ENCODE data around the gene TRIM6.
"Not testable (repeated sequence)": the region's sequence is repeated elsewhere in the genome, so short reads cannot be mapped to it uniquely, and the experiment has no call there.

TRIM6 gene

DNA sequence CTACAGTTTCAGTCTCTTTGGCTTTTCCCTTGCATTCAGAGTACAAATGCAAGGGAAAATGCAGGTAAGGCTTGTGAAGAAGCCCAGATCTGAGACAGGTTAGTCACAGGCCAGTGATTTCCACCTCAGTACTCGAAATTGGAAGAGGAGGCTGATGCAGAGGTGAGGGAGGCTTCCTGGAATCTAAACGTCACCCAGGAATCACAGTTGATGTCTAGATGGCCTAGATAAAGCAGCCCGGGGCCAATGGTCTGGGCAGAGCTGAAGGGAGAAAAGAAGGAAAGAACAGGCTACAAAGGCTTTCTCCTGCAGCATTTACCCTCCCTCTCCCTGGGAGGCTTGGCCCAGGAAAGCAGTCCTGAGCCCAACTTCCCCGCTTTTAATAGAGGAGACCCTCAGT is 8.5 kb downstream of the TRIM6 start:
- DNase-seq (ENCODE audit: low read depth in 2 of 2): no peak

DNA sequence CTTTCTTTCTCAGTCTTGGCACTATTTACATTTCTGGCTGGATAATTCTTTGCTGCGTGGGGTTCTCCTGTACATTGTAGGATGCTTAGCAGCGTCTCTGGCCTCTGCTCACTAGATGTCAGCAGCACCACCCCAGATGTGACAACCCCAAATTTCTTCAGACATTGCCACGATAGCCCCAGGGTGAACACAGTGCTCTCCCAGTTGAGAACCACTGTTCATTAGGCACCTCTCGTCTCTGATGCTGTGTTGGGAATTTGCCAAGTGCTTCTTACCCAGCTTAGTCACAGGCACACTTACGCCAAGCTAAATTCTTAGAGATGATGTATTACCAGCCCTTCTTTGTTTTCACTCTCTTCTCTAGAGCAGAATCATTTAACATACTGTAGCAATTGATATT is 9.4 kb downstream of the TRIM6 start:
- DNase-seq (ENCODE audit: low read depth in 2 of 2): no peak

DNA sequence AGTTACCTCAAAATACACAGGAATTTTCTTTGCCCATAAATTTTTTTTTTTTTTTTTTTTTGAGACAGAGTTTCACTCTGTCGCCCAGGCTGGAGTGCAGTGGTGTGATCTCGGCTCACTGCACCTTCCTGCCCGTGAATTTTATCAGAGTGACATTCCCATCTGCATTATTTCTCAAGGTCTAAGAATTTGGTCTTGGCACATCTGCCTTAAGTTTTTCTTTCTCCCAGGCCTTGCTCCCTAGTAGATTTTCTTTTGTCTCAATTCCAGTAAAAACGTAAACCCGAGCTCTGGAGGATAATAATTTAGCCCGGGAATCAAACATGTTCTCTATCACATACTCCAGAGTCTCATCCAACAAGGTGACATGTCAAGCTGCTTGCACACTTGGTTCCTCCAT is 12.4 kb downstream of the TRIM6 start:
- DNase-seq (ENCODE audit: low read depth in 2 of 2): no peak

DNA sequence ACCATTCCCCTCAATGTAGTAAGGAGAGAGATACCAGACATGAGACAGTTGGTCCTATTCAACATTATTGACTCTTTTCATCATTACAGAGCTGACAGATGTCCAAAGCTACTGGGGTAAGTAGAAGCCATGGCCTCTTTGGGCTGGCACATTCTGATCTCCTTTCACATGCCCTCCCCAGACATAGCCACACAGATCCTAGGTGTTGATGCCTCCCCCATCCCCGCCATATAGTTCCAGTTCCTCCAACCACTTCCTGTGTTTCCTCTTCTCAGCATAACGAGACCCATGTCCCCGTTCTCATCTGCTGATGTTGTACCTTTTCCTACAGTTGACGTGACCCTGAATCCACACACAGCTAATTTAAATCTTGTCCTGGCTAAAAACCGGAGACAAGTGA is 14.0 kb downstream of the TRIM6 start:
- DNase-seq (ENCODE audit: low read depth in 2 of 2): no peak

DNA sequence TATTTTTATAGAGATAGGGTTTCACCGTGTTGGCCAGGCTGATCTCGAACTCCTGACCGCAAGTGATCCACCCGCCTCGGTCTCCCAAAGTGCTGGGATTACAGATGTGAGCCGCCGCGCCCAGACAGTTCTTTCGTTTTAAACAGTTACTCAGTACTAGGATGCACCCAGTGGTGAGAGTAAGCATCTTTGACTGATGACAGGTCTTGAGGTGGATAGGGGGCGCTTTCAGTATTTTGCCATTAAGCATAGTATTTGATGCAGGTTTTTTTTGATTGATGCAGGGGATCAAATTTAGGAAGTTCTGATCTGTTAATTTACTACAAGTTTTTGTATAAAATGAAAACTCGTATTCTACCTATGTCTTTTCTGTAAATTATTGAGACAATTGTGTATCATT is 15.2 kb downstream of the TRIM6 start:
- no peak for DNase-seq (ENCODE audit: low read depth in 2 of 2)

DNA sequence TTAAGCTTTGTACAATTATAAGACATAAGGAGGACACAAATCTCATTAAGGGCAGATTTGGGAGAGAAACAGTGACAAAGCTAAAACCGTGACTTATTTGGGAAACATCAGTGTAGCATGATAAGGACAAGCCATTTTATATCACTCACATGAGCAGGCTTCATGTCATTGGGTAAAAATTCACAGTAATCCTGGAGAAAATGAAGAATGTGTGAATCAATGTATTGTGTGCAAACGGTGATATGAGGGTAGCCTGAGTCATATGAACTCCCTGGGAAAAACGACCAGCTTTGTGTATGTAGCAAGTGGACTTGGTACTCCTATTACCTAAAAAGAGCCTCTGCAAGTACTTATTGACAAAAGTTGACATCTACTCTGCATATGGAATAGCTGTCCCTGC is 22.4 kb downstream of the TRIM6 start:
- no peak for DNase-seq (ENCODE audit: low read depth in 2 of 2)

DNA sequence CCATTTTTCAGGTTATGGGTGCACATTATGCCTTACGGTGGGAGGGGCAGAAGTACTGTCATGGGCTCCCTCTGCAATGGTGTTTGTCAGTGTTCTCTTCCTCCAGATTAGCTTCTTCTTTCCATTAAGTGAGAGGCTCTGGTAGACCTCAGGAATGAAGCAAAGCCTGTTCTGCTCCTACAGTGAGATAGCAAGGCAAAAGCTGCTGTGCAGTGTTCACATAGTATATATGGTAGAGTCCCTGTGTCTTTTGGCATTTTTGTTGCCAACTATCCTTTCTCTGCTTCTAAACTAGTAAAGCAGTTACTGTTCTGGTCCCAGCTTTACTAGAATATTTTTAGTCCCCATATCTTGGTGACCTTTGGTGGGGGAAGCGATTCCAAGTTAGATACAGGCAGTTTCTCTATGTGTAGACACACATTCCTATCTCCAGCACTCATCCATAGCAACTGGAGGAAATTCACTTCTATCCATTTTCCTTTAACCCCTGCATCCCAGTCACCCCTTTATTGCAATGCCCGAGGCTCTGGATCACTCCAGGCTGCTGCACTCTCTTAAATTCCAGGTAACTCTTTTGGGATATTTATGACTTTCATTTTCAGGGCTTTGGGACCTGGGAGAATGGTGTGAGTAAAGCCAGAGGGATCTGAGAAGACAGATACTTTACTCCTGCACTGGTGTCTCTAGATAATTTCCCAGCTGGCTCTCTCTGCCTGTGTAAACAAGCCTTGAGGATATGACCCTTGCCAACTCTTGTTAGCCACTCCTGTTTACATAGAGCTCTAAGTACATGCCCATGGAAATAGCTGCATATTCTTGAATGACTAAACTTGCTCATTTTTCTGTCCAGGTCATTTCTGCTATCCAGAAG is 24.4 kb downstream of the TRIM6 start:
- DNase-seq (ENCODE audit: low read depth in 2 of 2): no peak

DNA sequence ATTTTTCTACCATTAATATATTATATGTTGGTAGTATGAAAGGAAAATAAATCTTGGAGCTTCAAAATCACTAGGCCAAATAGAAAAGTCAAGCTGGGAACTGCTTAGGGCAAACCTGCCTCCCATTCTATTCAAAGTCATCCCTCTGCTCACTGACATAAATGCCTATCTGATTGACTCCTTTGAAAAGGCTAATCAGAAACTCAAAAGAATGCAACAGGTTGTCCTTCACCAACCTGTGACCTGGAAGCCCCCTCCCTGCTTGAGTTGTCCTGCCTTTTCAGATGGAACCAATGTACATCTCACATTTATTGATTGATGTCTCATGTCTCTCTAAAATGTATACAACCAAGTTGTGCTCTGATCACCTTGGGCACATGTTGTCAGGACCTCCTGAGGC is 25.1 kb downstream of the TRIM6 start:
- DNase-seq (ENCODE audit: low read depth in 2 of 2): no peak

DNA sequence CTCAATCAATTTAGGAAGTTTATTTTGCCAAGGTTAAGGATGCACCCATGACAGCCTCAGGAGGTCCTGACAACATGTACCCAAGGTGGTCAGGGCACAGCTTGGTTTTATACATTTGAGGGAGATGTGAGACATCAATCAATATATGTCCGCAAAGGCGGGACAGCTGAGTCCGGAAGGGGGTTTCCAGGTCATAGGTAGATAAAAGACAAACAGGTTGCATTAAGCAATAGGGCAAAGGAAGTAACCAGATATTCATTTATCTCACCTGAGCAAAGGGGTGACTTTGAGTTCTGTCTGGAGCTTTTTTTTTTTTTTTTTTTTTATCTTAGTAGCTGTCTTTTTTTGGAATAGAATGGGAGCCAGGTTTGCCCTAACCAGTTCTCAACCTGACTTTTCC is 26.4 kb downstream of the TRIM6 start:
- no peak for DNase-seq (ENCODE audit: low read depth in 2 of 2)

DNA sequence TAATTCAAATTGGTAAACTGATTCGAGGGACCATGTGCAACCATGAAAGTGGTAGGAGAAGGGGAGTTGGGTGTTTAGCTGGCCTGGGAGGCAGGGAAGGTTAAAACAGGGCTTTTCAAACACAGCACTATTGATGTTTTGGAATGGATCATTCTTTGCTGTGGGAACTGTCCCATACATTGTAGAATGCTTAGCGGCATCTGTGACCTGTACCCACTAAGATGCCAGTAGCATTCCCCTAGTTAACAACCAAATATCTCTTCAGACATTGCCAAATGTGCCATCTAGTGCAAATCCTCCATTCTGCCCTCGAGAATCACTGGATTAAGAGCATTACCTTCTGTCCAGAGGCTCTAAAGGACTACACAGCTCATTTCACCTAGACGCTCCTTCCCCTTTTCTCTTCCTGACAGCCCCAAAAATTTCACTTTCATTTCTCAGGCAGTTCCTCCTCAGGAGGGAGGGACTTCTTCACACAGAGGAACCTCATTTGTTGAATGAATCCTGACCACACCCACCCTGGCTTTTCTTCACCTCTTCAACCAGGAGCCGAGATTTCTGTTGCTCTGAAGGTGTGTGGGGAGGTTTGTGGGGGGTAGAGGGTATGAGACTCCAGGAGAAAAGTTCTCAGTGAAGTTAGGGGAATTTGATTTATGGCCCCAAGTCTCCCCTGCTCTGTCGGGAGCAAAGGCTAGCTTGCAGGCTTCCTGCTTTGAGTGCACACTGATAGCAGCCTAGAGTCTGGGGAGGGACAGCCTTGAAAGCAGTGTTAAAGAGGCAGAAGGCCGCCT is 28.2 kb downstream of the TRIM6 start, which contains the start of gene TRIM34:
TSS of gene TRIM34 (plus strand) at position 513 of the 791 bp plus-strand sequence. CDS start 7,331 bp downstream, outside the sequence.
- DNase-seq (ENCODE audit: low read depth in 2 of 2): peak; percentile 19 to 40

DNA sequence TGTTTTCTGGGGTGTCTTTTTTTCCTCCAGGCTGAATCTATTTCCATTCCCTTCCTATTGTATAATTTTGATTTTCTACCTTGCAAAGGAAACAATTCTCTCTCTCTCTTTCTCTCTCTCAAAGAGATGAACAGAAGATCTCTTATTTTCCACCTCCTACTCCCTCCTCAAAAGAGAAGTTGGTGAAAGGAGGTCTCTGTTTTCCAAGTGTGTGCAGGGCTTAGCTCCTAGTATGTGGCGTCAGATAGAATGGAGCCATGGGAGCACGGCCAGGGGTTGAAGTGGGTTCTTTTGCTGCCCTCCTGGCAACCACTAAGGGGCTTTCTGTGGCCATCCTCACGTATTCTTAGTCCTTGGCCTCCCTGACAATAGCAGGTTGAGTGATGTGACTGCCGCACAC is 28.8 kb downstream of the TRIM6 start:
- no peak for DNase-seq (ENCODE audit: low read depth in 2 of 2)

DNA sequence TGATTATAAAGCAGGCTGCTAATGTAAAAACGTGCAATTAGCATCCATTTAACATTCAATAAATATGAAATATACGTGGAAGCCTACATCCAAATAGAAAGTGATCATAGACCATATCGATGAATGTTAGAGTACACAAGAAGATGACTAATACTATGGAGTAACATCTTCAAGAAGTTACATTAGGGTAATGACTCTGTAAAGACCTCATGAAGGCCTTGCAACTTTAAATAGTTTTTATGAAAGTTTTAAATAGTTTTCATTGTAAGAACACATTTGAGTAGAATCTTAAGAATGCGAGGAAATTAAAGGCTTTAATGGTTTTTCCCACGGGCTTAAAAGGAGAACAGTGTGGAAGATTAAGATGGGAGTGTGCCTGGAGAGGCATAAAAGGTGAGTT is 29.8 kb downstream of the TRIM6 start:
- no peak for DNase-seq (ENCODE audit: low read depth in 2 of 2)

DNA sequence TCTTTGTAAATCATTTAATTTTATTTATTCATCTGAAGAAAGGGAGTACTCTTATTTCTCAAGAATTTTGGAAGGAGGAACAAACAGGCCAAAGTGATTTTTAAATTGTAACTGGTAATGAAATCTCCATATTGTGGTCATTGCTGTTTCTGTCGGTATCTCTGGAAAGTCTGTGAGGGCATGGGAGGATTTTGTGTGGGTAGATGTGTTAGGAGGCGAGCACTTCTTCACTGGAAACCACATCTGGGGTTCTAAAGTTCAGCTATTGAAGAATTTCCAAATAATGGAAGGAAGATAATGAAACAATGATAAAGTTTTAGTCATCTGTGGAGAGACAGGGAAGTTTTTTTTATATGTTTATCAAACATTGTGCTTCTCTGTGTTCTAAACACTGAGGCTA is 35.0 kb downstream of the TRIM6 start:
- no peak for DNase-seq (ENCODE audit: low read depth in 2 of 2)

DNA sequence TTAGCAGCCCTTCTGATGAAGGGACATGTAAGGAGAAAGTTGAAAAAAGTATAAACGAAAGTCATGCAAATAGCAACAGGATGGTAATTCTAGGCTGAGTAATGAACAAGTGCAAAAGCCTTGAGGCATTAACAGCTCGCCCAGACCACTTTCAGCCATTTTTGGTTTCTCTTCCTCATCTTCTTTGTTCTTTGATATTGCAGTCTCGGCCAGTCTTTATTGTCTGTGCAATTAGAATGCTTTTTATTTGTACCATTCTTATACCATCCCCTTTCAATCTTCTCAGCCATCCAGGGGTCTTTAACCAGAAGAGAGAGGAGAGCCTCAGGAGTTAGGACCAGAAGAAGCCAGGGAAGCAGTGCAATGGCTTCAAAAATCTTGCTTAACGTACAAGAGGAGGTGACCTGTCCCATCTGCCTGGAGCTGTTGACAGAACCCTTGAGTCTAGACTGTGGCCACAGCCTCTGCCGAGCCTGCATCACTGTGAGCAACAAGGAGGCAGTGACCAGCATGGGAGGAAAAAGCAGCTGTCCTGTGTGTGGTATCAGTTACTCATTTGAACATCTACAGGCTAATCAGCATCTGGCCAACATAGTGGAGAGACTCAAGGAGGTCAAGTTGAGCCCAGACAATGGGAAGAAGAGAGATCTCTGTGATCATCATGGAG is 35.7 kb downstream of the TRIM6 start:
- no peak for DNase-seq (ENCODE audit: low read depth in 2 of 2)

DNA sequence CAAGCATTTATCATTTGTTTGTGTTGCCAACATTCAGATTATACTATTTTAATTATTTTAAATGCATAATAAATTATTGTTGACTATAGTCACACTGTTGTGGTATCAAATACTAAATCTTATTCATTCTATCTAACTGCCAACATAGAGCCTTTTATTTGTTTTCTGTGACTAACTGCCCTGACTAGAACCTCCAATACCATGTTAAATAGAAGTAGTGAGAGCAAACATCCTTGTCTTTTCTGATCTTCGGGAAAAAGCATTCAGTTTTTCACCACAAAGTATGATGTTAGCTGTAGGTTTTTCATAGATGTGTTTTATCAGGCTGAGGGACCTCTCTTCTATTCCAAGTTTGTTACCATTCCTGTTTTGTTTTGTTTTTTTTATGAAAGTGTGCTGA is 43.5 kb downstream of the TRIM6 start:
- no peak for DNase-seq (ENCODE audit: low read depth in 2 of 2)

DNA sequence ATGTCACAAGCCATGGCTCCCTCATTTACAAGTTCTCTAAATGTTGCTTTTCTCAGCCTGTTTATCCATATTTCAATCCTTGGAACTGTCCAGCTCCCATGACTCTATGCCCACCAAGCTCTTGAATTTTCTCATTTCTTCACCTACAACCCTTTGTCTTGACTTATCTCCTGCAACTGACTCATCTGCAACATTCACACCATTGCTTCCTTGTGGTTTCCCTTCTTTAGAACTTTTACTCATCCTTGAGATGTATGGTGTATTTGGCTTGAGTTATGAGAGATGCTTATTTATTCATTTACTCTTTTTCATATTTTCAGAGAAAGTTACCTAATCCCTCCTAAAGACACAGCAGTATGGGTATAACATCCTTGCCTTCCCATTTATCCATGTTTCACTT is 47.1 kb downstream of the TRIM6 start:
- no peak for DNase-seq (ENCODE audit: low read depth in 2 of 2)

DNA sequence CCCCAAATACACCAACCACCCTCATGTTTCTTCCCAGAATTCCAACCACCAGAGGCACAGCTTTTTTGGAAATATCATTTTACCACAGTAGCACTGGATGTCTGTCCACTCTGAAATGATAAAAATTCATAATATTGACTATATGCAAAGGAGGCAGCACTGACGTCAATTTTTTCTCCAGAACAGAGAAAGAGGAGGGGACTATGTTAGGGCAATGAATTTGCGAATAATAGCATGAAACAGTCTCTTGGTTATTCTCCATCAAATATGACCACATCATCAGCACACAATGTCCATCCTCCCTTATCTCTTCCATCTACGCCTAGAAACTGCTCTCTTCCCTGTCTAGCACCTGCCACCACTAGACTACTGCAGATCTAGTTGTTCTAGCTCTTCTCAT is 49.7 kb downstream of the TRIM6 start:
- DNase-seq (ENCODE audit: low read depth in 2 of 2): no peak

DNA sequence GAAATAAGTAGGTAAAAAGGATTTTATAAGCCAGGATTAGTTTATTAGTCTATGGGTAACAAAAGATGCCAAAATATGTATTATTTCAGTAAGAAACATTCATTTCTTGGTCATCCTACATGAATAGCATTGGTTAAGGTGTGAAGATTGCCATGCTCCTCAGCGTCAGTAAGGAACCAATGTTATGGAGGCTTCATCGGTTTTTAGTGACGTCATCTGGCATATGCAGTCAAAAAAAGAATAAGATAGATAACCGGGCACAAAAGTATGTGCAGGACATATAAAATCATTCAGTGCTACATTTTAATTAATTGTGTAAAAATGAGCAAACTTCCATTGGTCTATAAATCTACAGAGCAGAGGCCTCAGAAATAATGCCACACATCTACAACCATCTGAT is 59.0 kb downstream of the TRIM6 start:
- no peak for DNase-seq (ENCODE audit: low read depth in 2 of 2)

DNA sequence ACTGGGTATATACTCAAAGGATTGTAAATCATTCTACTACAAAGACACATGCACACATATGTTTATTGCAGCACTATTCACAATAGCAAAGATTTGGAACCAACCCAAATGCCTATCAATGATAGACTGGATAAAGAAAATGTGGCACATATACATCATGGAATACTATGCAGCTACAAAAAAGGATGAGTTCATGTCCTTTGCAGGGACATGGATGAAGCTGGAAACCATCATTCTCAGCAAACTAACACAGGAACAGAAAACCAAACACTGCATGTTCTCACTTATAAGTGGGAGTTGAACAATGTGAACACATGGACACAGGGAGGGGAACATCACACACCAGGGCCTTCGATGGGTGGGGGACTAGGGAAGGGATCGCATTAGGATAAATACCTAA is 60.5 kb downstream of the TRIM6 start:
- DNase-seq (ENCODE audit: low read depth in 2 of 2): not testable (repeated sequence)

DNA sequence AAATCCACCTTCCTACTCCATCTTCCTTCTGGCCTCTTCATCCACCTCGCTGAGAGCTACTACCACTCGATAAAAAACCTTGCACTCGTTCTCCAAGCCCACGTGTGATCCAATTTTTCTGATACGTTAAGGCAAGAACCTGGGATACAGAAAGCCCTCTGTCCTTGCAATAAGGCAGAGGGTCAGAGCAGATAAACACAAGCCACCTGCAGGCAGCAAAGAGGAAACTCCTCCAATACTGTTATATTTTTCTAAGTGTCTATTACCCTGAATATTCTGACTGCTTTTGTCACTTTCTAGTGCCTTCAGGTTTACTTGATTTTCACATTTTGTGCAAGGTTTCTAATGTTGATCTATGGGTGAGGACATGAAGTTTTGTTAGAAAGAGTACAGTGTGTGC is 61.9 kb downstream of the TRIM6 start:
- no peak for DNase-seq (ENCODE audit: low read depth in 2 of 2)
